Activated effector memory CD4-positive, alpha-beta T cell treated with Interleukin-2 at 50 U/mL for 16 hours (primary cell): ENCODE results near the gene SMIM34.

ENCODE experiments used
- DNase-seq: peaks from one replicate; pipeline ENCODE4 v3.0.0-alpha.2; 2020

SMIM34 gene

GRCh38 chr21:34372321-34372720, 51.4 kb downstream of the SMIM34 start:
- DNase-seq: no peak

GRCh38 chr21:34369741-34370140, 54.0 kb downstream of the SMIM34 start:
- no peak for DNase-seq
